Measurements from ENCODE around the gene C18orf63.

Gene C18orf63

GRCh38 chr18:74342416-74343043, 26.9 kb downstream of the C18orf63 start:
- H3K27ac ChIP-seq: no peak overlapping the region

GRCh38 chr18:74346206-74346605, 30.6 kb downstream of the C18orf63 start:
- ChIA-PET CTCF (no interaction called here), POLR2A (ENCODE audit: low non-redundant PET) (no interaction called here)
- DNase-seq (ENCODE audit: low spot score): no peak
- no peak for TF ChIP-seq CTCF (conservative IDR thresholded peaks at IDR 0.05; ENCODE audit: low read depth)
- no peak overlapping the region for H3K27ac ChIP-seq

More at GRCh38 chr18:74342416-74343043, 26.9 kb downstream of the C18orf63 start:
- POLR2A ChIA-PET (ENCODE audit: low non-redundant PET): no interaction called here
- peak; percentile 79 for TF ChIP-seq CTCF (conservative IDR thresholded peaks at IDR 0.05; ENCODE audit: low read depth)
- peak; percentile 6 for DNase-seq (ENCODE audit: low spot score)
- CTCF ChIA-PET: interaction anchor here (0.6 to 2.1 kb wide), 18 partner anchors 8 to 1441 kb away, joined by 3 to 17 read pairs (median 4); partner anchors contain the start of gene CNDP2

- no peak for TF ChIP-seq CTCF (conservative IDR thresholded peaks at IDR 0.05; ENCODE audit: low read depth)
- POLR2A ChIA-PET (ENCODE audit: low non-redundant PET): no interaction called here
- no peak for DNase-seq (ENCODE audit: low spot score)
- no peak overlapping the region for H3K27ac ChIP-seq
- CTCF ChIA-PET: interaction anchor here (0.5 to 0.7 kb wide), 2 partner anchors 248 to 609 kb away, joined by 4 read pairs; no protein-coding TSS in a partner anchor
These were observed 32.9 kb downstream of the C18orf63 start for GRCh38 chr18:74348581-74348980.

- CTCF ChIA-PET: no interaction called here
- POLR2A ChIA-PET (ENCODE audit: low non-redundant PET): no interaction called here
- no peak for TF ChIP-seq CTCF (conservative IDR thresholded peaks at IDR 0.05; ENCODE audit: low read depth)
- peak; percentile 8 for DNase-seq (ENCODE audit: low spot score)
- no peak overlapping the region for H3K27ac ChIP-seq
These were observed 35.7 kb downstream of the C18orf63 start for GRCh38 chr18:74351354-74351753.

GRCh38 chr18:74353169-74353775, 37.6 kb downstream of the C18orf63 start:
- peak; percentile 68 for TF ChIP-seq CTCF (conservative IDR thresholded peaks at IDR 0.05; ENCODE audit: low read depth)
- peak; percentile 36 for DNase-seq (ENCODE audit: low spot score)
- POLR2A ChIA-PET (ENCODE audit: low non-redundant PET): no interaction called here
- CTCF ChIA-PET: interaction anchor here (0.7 to 1.4 kb wide), 7 partner anchors 11 to 938 kb away, joined by 3 to 12 read pairs (median 5); partner anchors contain the start of gene CNDP2
- no peak overlapping the region for H3K27ac ChIP-seq

- CTCF ChIA-PET: no interaction called here
- no peak for DNase-seq (ENCODE audit: low spot score)
- TF ChIP-seq CTCF (conservative IDR thresholded peaks at IDR 0.05; ENCODE audit: low read depth): no peak
These were observed 41.3 kb downstream of the C18orf63 start for GRCh38 chr18:74356959-74357358.

More at GRCh38 chr18:74356959-74357358, 41.3 kb downstream of the C18orf63 start:
- no peak overlapping the region for H3K27ac ChIP-seq
- POLR2A ChIA-PET (ENCODE audit: low non-redundant PET): no interaction called here

Data from RWPE1 (cell line).